HT-29 (cell line): ENCODE measurements around the gene CASP1. TPM values are rescaled to one million over a fixed set of nuclear protein-coding genes. Genes with fewer than 3 reads are reported as not detected.
"Not testable (repeated sequence)": the region's sequence is repeated elsewhere in the genome, so short reads cannot be mapped to it uniquely, and the experiment has no call there.

ENCODE experiments used
- DNase-seq: peaks from one replicate; pipeline ENCODE4 v3.0.0-alpha.2; 2015; ENCODE audit warnings: low spot score
- total RNA-seq: library from RNA; depleted of rRNA; stranded (reverse); fragments of >200 nt; shearing (Covaris generic); gene quantifications from 2 replicates; pipeline ENCODE4 v1.2.3, GENCODE V29; 2014; rRNA removed

CASP1 gene
- total RNA-seq: 0.05 TPM in 1 of 2 replicates, not detected in the other

- no peak for DNase-seq
Observed at GRCh38 chr11:105034813-105035620, at the start of gene CASP1. Gene CASP1, minus strand, starts transcription at chr11:105035144. Its CDS starts 31 bp downstream, at chr11:105035113.

- DNase-seq: no peak
Observed at GRCh38 chr11:105081412-105082150, 46.6 kb upstream of the CASP1 start.

GRCh38 chr11:105080171-105080906 is 45.4 kb upstream of the CASP1 start:
- not testable (repeated sequence) for DNase-seq

- no peak for DNase-seq
Observed at GRCh38 chr11:105078283-105078682, 43.3 kb upstream of the CASP1 start.

- not testable (repeated sequence) for DNase-seq
Observed at GRCh38 chr11:105077141-105077790, 42.3 kb upstream of the CASP1 start.

- DNase-seq: no peak
Observed at GRCh38 chr11:105074166-105074530, 39.2 kb upstream of the CASP1 start.

- DNase-seq: no peak
Observed at GRCh38 chr11:105073456-105074165, 38.7 kb upstream of the CASP1 start.

GRCh38 chr11:105072080-105072479 is 37.1 kb upstream of the CASP1 start:
- not testable (repeated sequence) for DNase-seq

- no peak for DNase-seq
Observed at GRCh38 chr11:105071089-105071732, 36.3 kb upstream of the CASP1 start.

GRCh38 chr11:105070306-105070705 is 35.4 kb upstream of the CASP1 start:
- DNase-seq: no peak

GRCh38 chr11:105069749-105070148 is 34.8 kb upstream of the CASP1 start:
- DNase-seq: not testable (repeated sequence)

GRCh38 chr11:105063245-105063941 is 28.4 kb upstream of the CASP1 start:
- DNase-seq: not testable (repeated sequence)

GRCh38 chr11:105057432-105057831 is 22.5 kb upstream of the CASP1 start:
- no peak for DNase-seq

GRCh38 chr11:105056446-105056845 is 21.5 kb upstream of the CASP1 start:
- no peak for DNase-seq

GRCh38 chr11:105054723-105055493 is 20.0 kb upstream of the CASP1 start:
- no peak for DNase-seq

- no peak for DNase-seq
Observed at GRCh38 chr11:105052487-105052886, 17.5 kb upstream of the CASP1 start.

GRCh38 chr11:105051559-105051958 is 16.6 kb upstream of the CASP1 start:
- DNase-seq: no peak

GRCh38 chr11:105049481-105049880 is 14.5 kb upstream of the CASP1 start:
- DNase-seq: no peak
